Fibroblast of mammary gland (primary cell): Measurements from ENCODE around the gene NCDN.

ENCODE experiments used
- DNase-seq: peaks from one replicate; pipeline ENCODE4 v3.0.0-alpha.2; 2010; ENCODE audit warnings: low read depth
- H3K4me3 ChIP-seq: 2 replicates; pipeline ENCODE4 v1.5.1; 2011; ENCODE audit warnings: low read depth, mild to moderate bottlenecking, low read length, moderate library complexity; ENCODE audit not compliant: control insufficient read depth
- CTCF ChIP-seq: conservative IDR thresholded peaks from 2 replicates; pipeline ENCODE4 v1.5.1; 2011; ENCODE audit warnings: low read depth, low read length, inconsistent platforms; ENCODE audit not compliant: control insufficient read depth, insufficient read depth

The NCDN gene

GRCh38 chr1:35558374-35559316 is 1.0 kb downstream of the NCDN start:
- no peak for DNase-seq
- H3K4me3 ChIP-seq, result peak overlapping the region; percentile 91
- no peak for TF ChIP-seq CTCF

- DNase-seq, result no peak
- H3K4me3 ChIP-seq, result peak overlapping the region; percentile 91
- no peak for TF ChIP-seq CTCF
Observed at GRCh38 chr1:35559317-35559944, 1.8 kb downstream of the NCDN start.

- no peak overlapping the region for H3K4me3 ChIP-seq
- TF ChIP-seq CTCF, result no peak
- DNase-seq, result no peak
Observed at GRCh38 chr1:35560256-35561225, 2.9 kb downstream of the NCDN start.

GRCh38 chr1:35561297-35561971 is 3.8 kb downstream of the NCDN start:
- no peak overlapping the region for H3K4me3 ChIP-seq
- TF ChIP-seq CTCF, result no peak
- DNase-seq, result no peak

- TF ChIP-seq CTCF, result no peak
- no peak for DNase-seq
- no peak overlapping the region for H3K4me3 ChIP-seq
Observed at GRCh38 chr1:35561972-35562680, 4.5 kb downstream of the NCDN start.

GRCh38 chr1:35563166-35563565 is 5.6 kb downstream of the NCDN start:
- H3K4me3 ChIP-seq, result no peak overlapping the region
- no peak for DNase-seq
- no peak for TF ChIP-seq CTCF
